H9 (cell line): ENCODE results near the gene PIK3CD. TPM values are rescaled to one million over a fixed set of nuclear protein-coding genes. Genes with fewer than 3 reads are reported as not detected.

ENCODE experiments used
- DNase-seq: peaks from one replicate; pipeline ENCODE4 v3.0.0-alpha.2; 2017
- H2AFZ ChIP-seq: one replicate; pipeline ENCODE4 v1.6.1; 2013; ENCODE audit warnings: mild to moderate bottlenecking, low read length, control low read depth, moderate library complexity
- H2AK5ac ChIP-seq: 2 replicates; pipeline ENCODE4 v1.6.1; 2013; ENCODE audit warnings: low read length, control low read depth, mixed read lengths; ENCODE audit not compliant: insufficient read length
- H2BK120ac ChIP-seq: one replicate; pipeline ENCODE4 v1.6.1; 2013; ENCODE audit warnings: low read depth, mild to moderate bottlenecking, low read length, control low read depth, inconsistent platforms; ENCODE audit not compliant: poor library complexity, severe bottlenecking
- H2BK12ac ChIP-seq: 2 replicates; pipeline ENCODE4 v1.6.1; 2013; ENCODE audit warnings: low read length, control low read depth, mixed read lengths, low read depth; ENCODE audit not compliant: insufficient read length
- H2BK15ac ChIP-seq: 2 replicates; pipeline ENCODE4 v1.6.1; 2013; ENCODE audit warnings: low read depth, low read length, control low read depth
- H2BK20ac ChIP-seq: one replicate; pipeline ENCODE4 v1.6.1; 2013; ENCODE audit warnings: low read depth, mild to moderate bottlenecking, low read length, control low read depth, inconsistent platforms; ENCODE audit not compliant: poor library complexity, severe bottlenecking
- H2BK5ac ChIP-seq: 2 replicates; pipeline ENCODE4 v1.6.1; 2013; ENCODE audit warnings: low read length, control low read depth, mixed read lengths; ENCODE audit not compliant: insufficient read length
- H3K14ac ChIP-seq: 2 replicates; pipeline ENCODE4 v1.6.1; 2013; ENCODE audit warnings: low read length, control low read depth; ENCODE audit not compliant: insufficient read depth
- H3K18ac ChIP-seq: 2 replicates; pipeline ENCODE4 v1.6.1; 2013; ENCODE audit warnings: low read depth, mild to moderate bottlenecking, mixed read lengths, low read length, control low read depth; ENCODE audit not compliant: insufficient read length
- H3K23ac ChIP-seq: 2 replicates; pipeline ENCODE4 v1.6.1; 2013; ENCODE audit warnings: low read length, control low read depth, mixed read lengths, low read depth; ENCODE audit not compliant: insufficient read length
- H3K23me2 ChIP-seq: 2 replicates; pipeline ENCODE4 v1.6.1; 2013; ENCODE audit warnings: low read depth, mild to moderate bottlenecking, mixed read lengths, low read length, control low read depth; ENCODE audit not compliant: insufficient read length, poor library complexity, severe bottlenecking
- H3K27ac ChIP-seq: 2 replicates; pipeline ENCODE4 v1.5.1; 2013; ENCODE audit warnings: low read length, control low read depth, mixed read lengths, low read depth; ENCODE audit not compliant: insufficient read length
- H3K27me3 ChIP-seq: 2 replicates; pipeline ENCODE4 v1.6.1; 2013; ENCODE audit warnings: low read length, control low read depth, inconsistent platforms; ENCODE audit not compliant: insufficient read depth
- H3K4ac ChIP-seq: 2 replicates; pipeline ENCODE4 v1.6.1; 2013; ENCODE audit warnings: low read depth, mild to moderate bottlenecking, control low read depth, inconsistent platforms, low read length, moderate library complexity
- H3K4me1 ChIP-seq: 2 replicates; pipeline ENCODE4 v1.6.1; 2013; ENCODE audit warnings: low read length, control low read depth, inconsistent platforms; ENCODE audit not compliant: insufficient read depth
- H3K4me2 ChIP-seq: 2 replicates; pipeline ENCODE4 v1.6.1; 2013; ENCODE audit warnings: low read length, control low read depth, mixed read lengths; ENCODE audit not compliant: insufficient read length, insufficient read depth
- H3K56ac ChIP-seq: 2 replicates; pipeline ENCODE4 v1.6.1; 2013; ENCODE audit warnings: low read depth, mild to moderate bottlenecking, mixed read lengths, low read length, control low read depth; ENCODE audit not compliant: insufficient read length
- H3K79me1 ChIP-seq: 2 replicates; pipeline ENCODE4 v1.6.1; 2013; ENCODE audit warnings: low read depth, mild to moderate bottlenecking, moderate library complexity, low read length, control low read depth, inconsistent platforms; ENCODE audit not compliant: insufficient read depth, poor library complexity, severe bottlenecking
- H3K79me2 ChIP-seq: 2 replicates; pipeline ENCODE4 v1.6.1; 2013; ENCODE audit warnings: low read length, control low read depth, inconsistent platforms; ENCODE audit not compliant: insufficient read depth
- H3K9ac ChIP-seq: 2 replicates; pipeline ENCODE4 v1.6.1; 2013; ENCODE audit warnings: low read length, control low read depth, mixed read lengths; ENCODE audit not compliant: insufficient read length; ENCODE audit errors: extremely low read depth
- H3K9me3 ChIP-seq: one replicate; pipeline ENCODE4 v1.6.1; 2013; ENCODE audit warnings: low read depth, low read length, inconsistent platforms; ENCODE audit not compliant: control insufficient read depth
- H3T11ph ChIP-seq: one replicate; pipeline ENCODE4 v1.6.1; 2013; ENCODE audit warnings: mild to moderate bottlenecking, low read length, control low read depth, inconsistent platforms
- H4K20me1 ChIP-seq: one replicate; pipeline ENCODE4 v1.6.1; 2013; ENCODE audit not compliant: control insufficient read depth, insufficient read length, insufficient read depth
- H4K5ac ChIP-seq: 2 replicates; pipeline ENCODE4 v1.6.1; 2013; ENCODE audit warnings: low read depth, mild to moderate bottlenecking, mixed read lengths, low read length, control low read depth; ENCODE audit not compliant: insufficient read length
- H4K8ac ChIP-seq: replicated peaks from 2 replicates; pipeline ENCODE4 v1.6.1; 2013; ENCODE audit warnings: low read length, control low read depth, mixed read lengths, low read depth; ENCODE audit not compliant: insufficient read length
- H4K91ac ChIP-seq: 2 replicates; pipeline ENCODE4 v1.6.1; 2013; ENCODE audit warnings: low read depth, mild to moderate bottlenecking, moderate library complexity, mixed read lengths, low read length, control low read depth; ENCODE audit not compliant: insufficient read length
- H3K27ac Mint-ChIP-seq, 3 experiments: 2 replicates in 2 of 3; 3 replicates in 1 of 3; pipeline ENCODE4 v1.8.0; 2020 to 2021; ENCODE audit warnings: mixed read lengths in 3 of 3, mild to moderate bottlenecking in 1 of 3, moderate library complexity in 1 of 3
- H3K27me3 Mint-ChIP-seq: 2 replicates; pipeline ENCODE4 v1.8.0; 2021; ENCODE audit warnings: low read depth, mild to moderate bottlenecking, moderate library complexity, mixed read lengths
- H3K36me3 Mint-ChIP-seq, 3 experiments: 2 replicates in 2 of 3; 3 replicates in 1 of 3; pipeline ENCODE4 v1.8.0; 2020 to 2021; ENCODE audit warnings: low read depth in 3 of 3, mixed read lengths in 3 of 3; ENCODE audit not compliant: insufficient read depth in 1 of 3
- H3K4me1 Mint-ChIP-seq, 2 experiments: 2 replicates each; pipeline ENCODE4 v1.8.0; 2020; ENCODE audit warnings: mixed read lengths in 2 of 2
- H3K4me3 Mint-ChIP-seq, 2 experiments: 2 replicates in 1 of 2; 3 replicates in 1 of 2; pipeline ENCODE4 v1.8.0; 2020 to 2021; ENCODE audit warnings: mild to moderate bottlenecking in 2 of 2, mixed read lengths in 2 of 2, moderate library complexity in 1 of 2
- H3K9me3 Mint-ChIP-seq, 2 experiments: 2 replicates in 1 of 2; 3 replicates in 1 of 2; pipeline ENCODE4 v1.8.0; 2020; ENCODE audit warnings: mild to moderate bottlenecking in 2 of 2, mixed read lengths in 2 of 2, moderate library complexity in 1 of 2
- WGBS: extraction: QIAGEN DNeasy Blood & Tissue Kit; methylation state at CpG from one replicate; pipeline ENCODE4 v1.1.7; 2013; ENCODE audit warnings: missing lambda C conversion rate, low lambda C conversion rate, mixed read lengths; ENCODE audit not compliant: insufficient read length; ENCODE audit errors: extremely low coverage; 5-methylcytosine and 5-hydroxymethylcytosine counted together
- total RNA-seq: library from RNA; stranded (reverse); gene quantifications from 2 replicates; pipeline ENCODE4 v1.2.1, GENCODE V29; 2021
- TF ChIP-seq, protein P1 (sequence below): fragments of 200-600 bp; sonication (generic); conservative IDR thresholded peaks from 3 replicates; pipeline ENCODE4 v1.8.0; 2021; ENCODE audit warnings: antibody characterized with exemption, mild to moderate bottlenecking

The PIK3CD gene
- total RNA-seq, 1 experiment from 2014 or later = 10.0 TPM

DNA sequence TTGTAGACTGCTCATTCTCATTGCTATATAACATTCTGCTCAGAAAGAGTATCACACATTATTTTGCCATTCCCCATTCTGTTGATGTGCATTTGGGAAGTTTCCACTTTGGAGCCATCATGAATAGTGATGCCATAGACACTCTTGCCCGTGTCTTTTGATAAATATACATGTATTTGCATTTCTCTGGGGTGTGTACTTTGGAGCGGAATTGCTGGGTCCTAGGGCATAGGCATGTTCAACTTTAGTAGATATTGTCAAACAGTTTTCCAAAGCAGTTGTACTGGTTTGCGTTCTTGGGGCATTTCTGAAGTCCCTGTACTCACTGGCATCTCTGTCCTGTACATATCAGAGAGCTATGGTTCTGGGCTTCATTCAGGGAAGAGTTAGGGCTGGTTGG is 52.1 kb downstream of the PIK3CD start:
- H3K23ac ChIP-seq = no peak overlapping the region
- H2BK20ac ChIP-seq = no peak overlapping the region

More for the DNA sequence above, 52.1 kb downstream of the PIK3CD start:
- H4K5ac ChIP-seq = no peak overlapping the region
- WGBS = no CpG with 5 or more reads among the region's 3 CpGs
- no peaks in the 10 kb centered on the region for H4K20me1 ChIP-seq
- H3K56ac ChIP-seq = no peak overlapping the region
- no peak overlapping the region for H3K4me3 Mint-ChIP-seq
- no peaks in the 10 kb centered on the region for H3K27me3 Mint-ChIP-seq
- H2BK12ac ChIP-seq = no peak overlapping the region
- DNase-seq = no peak
- H3K18ac ChIP-seq = no peak overlapping the region
- no peak overlapping the region for H2BK15ac ChIP-seq
- H3K23me2 ChIP-seq = no peaks in the 10 kb centered on the region
- H3K14ac ChIP-seq = no peak overlapping the region
- H3K27ac Mint-ChIP-seq = no peak overlapping the region
- H3K9me3 ChIP-seq = no peaks in the 10 kb centered on the region
- no peaks in the 10 kb centered on the region for H3K27me3 ChIP-seq
- H4K8ac ChIP-seq = no peak overlapping the region
- H3K4me1 ChIP-seq = no peaks in the 10 kb centered on the region
- H3K27ac ChIP-seq = no peak overlapping the region
- H3K9me3 Mint-ChIP-seq = peaks cover 0 to 8% of the 10 kb centered on the region in 2 experiments; a peak in 1 of 5 replicates
- H2BK5ac ChIP-seq = no peak overlapping the region
- no peak overlapping the region for H2AK5ac ChIP-seq
- H4K91ac ChIP-seq = no peak overlapping the region
- no peaks in the 10 kb centered on the region for H3K79me1 ChIP-seq
- no peak overlapping the region for H3T11ph ChIP-seq
- peaks cover 0 to 9% (median 0%) of the 10 kb centered on the region in 3 experiments; a peak in 2 of 7 replicates for H3K36me3 Mint-ChIP-seq
- H3K4ac ChIP-seq = no peak overlapping the region
- no peak overlapping the region for H3K4me2 ChIP-seq
- no peaks in the 10 kb centered on the region for H3K79me2 ChIP-seq
- H2BK120ac ChIP-seq = no peak overlapping the region
- H3K4me1 Mint-ChIP-seq = peaks cover 9 to 11% of the 10 kb centered on the region in 2 experiments
- TF ChIP-seq, protein P1, sequence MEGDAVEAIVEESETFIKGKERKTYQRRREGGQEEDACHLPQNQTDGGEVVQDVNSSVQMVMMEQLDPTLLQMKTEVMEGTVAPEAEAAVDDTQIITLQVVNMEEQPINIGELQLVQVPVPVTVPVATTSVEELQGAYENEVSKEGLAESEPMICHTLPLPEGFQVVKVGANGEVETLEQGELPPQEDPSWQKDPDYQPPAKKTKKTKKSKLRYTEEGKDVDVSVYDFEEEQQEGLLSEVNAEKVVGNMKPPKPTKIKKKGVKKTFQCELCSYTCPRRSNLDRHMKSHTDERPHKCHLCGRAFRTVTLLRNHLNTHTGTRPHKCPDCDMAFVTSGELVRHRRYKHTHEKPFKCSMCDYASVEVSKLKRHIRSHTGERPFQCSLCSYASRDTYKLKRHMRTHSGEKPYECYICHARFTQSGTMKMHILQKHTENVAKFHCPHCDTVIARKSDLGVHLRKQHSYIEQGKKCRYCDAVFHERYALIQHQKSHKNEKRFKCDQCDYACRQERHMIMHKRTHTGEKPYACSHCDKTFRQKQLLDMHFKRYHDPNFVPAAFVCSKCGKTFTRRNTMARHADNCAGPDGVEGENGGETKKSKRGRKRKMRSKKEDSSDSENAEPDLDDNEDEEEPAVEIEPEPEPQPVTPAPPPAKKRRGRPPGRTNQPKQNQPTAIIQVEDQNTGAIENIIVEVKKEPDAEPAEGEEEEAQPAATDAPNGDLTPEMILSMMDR = no peak
- H2AFZ ChIP-seq = no peak overlapping the region
- no peak overlapping the region for H3K9ac ChIP-seq
